GM21423 (cell line): ENCODE results near the gene IL17C.

Experiments used
- ATAC-seq: cut with Tn5 transposase; IDR thresholded peaks from one replicate; pipeline ENCODE4 v1.9.1; 2021; ENCODE audit warnings: mild to moderate bottlenecking, moderate library complexity; ENCODE audit not compliant: unreplicated experiment

The IL17C gene

GRCh38 chr16:88626646-88627045 is 11.7 kb upstream of the IL17C start:
- no peak for ATAC-seq

- no peak for ATAC-seq
Measured at GRCh38 chr16:88627531-88628411, 10.6 kb upstream of the IL17C start.

GRCh38 chr16:88628512-88628974 is 9.8 kb upstream of the IL17C start:
- no peak for ATAC-seq

- no peak for ATAC-seq
Measured at GRCh38 chr16:88629835-88630234, 8.5 kb upstream of the IL17C start.

DNA sequence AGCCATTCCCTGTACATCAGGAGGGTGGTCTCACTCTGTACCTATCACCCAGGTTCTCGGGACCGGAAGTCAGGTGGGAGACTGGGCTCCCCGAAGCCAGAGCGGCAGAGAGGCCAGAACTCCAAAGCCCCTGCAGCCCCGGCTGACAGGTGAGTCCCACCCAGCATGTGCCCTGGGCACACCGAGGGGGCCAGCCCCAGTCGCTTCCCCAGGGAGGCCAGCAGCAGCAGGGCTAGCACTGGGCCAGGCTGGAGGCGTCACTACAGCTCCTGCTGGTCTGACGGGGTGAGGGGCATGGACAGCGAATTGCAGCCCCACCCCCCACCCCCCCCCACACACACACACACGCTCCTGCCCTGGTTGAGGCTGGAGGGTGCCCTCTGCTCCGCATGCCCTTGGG is 7.9 kb upstream of the IL17C start:
- no peak for ATAC-seq

DNA sequence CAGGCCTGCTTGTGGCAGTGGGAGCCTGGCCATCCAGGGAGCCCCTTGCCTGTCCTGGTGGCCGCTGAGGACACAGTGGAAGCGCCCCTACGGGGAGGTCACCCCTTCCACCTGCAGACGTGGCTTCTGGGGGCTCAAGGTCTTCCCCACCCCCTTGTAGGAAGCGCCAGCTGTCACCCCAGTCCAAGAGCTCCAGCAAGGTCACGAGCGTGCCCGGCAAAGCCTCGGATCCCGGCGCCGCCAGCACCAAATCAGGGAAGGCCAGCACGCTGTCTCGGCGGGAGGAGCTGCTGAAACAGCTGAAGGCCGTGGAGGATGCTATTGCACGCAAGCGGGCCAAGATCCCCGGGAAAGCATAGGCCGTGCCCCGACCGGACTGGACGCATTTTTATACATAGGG is 7.4 kb upstream of the IL17C start:
- no peak for ATAC-seq

GRCh38 chr16:88631384-88631783 is 7.0 kb upstream of the IL17C start:
- ATAC-seq: no peak

GRCh38 chr16:88631920-88632586 is 6.3 kb upstream of the IL17C start:
- ATAC-seq: no peak

DNA sequence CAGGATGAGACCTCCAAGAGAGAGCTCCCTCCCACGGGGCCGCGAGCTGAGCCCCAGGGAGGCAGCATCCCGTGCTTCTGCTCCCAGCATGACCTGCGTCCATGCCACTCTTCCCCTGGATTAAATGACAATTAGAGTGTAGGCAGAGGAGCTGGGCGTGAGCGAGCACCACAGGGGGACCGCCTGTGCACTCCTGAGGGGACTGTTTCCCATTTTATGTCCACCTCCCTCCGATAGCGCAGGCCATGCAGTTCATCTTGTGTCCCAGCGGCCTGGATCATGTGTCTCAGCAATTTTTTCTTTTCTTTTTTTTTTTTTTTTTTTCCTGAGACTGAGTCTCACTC is 5.8 kb upstream of the IL17C start:
- ATAC-seq: no peak

GRCh38 chr16:88633684-88634140 is 4.7 kb upstream of the IL17C start:
- ATAC-seq: peak; percentile 30

DNA sequence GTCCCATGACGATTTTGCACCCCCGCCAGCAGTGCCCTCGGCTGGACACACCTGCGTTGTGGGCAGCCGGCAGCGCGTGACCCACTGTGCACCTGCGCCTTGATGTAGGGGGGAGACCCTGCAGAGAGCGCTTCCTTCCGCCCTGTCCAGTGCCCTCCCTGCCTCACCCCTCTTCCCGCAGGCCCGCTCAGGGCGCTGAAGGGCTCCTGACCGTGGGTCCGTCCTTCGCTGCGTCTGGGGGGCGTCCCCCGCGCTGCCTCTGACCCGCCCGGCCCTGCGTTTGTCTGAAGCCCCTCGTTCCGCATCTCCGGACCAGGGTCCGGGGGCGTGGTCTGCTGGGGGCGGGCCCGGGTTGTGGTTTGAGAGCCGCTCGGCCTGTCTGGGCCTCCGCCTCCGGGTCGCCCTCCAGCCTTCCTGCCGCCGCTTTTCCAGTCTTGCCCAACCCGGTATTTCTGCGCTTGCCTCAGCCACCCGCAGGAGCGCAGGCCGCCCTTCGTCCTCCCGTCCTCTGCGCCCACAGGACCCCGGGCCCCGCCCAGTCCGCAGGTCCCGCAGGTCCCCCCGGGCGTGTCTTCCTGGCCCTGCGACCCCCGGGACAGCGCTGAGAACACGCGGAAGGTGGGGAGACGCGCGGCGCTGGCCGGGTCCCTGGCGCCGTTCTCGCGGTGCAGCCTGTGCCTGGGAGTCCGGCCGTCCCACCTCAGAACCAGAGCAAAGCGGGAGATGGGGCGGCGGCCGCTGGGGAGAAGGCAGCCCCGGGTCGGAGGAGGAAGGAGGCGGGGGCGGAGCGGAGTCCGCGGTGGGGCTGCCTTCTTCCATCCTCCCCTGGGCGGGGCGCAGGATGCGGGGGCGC is 4.0 kb upstream of the IL17C start:
- ATAC-seq: peak; percentile 57

- no peak for ATAC-seq
Measured at GRCh38 chr16:88634994-88635670, 3.2 kb upstream of the IL17C start.

GRCh38 chr16:88635671-88636319 is 2.6 kb upstream of the IL17C start:
- no peak for ATAC-seq

- no peak for ATAC-seq
Measured at GRCh38 chr16:88636488-88637265, 1.7 kb upstream of the IL17C start.

DNA sequence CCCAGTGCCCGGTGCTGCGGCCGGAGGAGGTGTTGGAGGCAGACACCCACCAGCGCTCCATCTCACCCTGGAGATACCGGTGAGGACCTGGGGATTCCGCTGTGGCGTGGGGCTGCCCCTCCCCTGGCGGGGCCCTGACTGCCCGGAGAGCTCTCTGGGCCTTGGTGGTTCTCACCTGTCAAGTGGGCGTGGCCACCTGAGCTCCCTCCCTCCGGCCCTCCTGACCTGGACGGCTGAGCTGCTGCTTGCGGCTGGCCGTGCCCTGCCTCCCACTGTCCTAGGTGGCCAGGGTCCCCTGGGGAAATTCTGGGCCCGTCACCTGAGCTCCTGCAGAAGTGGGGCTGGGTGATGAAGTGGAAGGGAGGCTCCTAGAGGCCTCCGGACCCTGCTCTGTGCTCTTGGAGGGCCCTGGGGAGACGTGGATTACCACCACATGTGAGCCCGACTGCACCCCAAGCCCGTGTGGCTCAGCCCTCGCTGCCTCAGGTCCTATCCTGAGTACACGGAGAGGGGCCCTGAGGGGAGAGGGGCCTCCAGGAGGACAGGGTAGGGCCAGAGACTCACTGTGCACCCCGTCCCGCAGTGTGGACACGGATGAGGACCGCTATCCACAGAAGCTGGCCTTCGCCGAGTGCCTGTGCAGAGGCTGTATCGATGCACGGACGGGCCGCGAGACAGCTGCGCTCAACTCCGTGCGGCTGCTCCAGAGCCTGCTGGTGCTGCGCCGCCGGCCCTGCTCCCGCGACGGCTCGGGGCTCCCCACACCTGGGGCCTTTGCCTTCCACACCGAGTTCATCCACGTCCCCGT is 1.1 kb downstream of the IL17C start:
- ATAC-seq: no peak

GRCh38 chr16:88640039-88640495 is 1.7 kb downstream of the IL17C start:
- ATAC-seq: no peak

GRCh38 chr16:88640498-88641247 is 2.3 kb downstream of the IL17C start:
- ATAC-seq: no peak
